PC-9 (cell line): ENCODE results near the gene FRAT2. TPM values are rescaled to one million over a fixed set of nuclear protein-coding genes. Genes with fewer than 3 reads are reported as not detected.
A peak's percentile ranks its signal among the peaks of the same experiment; 100 is the strongest.

Source experiments
- BruUV-seq: library from RNA; stranded (reverse); fragments of 400-500 nt; replicated peaks from 2 replicates; lab custom pipeline; 2021; lab: Mats Ljungman, UMichigan
- CTCF ChIA-PET: fragments of 300-600 bp; sonication (Branson Sonifier 250); formaldehyde crosslinking; loops from one replicate; lab custom pipeline; 2022; ENCODE audit warnings: antibody characterized with exemption; lab: Charles Lee
- POLR2A ChIA-PET: fragments of 300-600 bp; sonication (Branson Sonifier 250); formaldehyde crosslinking; loops from one replicate; lab custom pipeline; 2022; ENCODE audit warnings: antibody characterized with exemption; ENCODE audit not compliant: unreplicated experiment; lab: Charles Lee
- DNase-seq, 2 experiments: peaks; one replicate each; pipeline versions ENCODE4 v3.0.0 to v3.0.0-alpha.2; 2015 to 2022; ENCODE audit warnings: mixed read lengths in 1 of 2
- H2AFZ ChIP-seq: fragments of 200-600 bp; sonication (generic); 2 replicates; pipeline ENCODE4 v1.8.1; 2017; ENCODE audit warnings: antibody characterized with exemption
- H3F3A ChIP-seq: fragments of 200-600 bp; sonication (generic); 2 replicates; pipeline ENCODE4 v1.8.1; 2017; ENCODE audit warnings: antibody characterized with exemption, mild to moderate bottlenecking, low read depth; ENCODE audit not compliant: insufficient read depth
- H3K27ac ChIP-seq: fragments of 200-600 bp; sonication (generic); 2 replicates; pipeline ENCODE4 v1.6.1; 2016; ENCODE audit warnings: mixed run types
- H3K27me3 ChIP-seq: fragments of 200-600 bp; sonication (generic); 2 replicates; pipeline ENCODE4 v1.6.1; 2016; ENCODE audit warnings: low read depth, mixed run types; ENCODE audit not compliant: insufficient read depth
- H3K36me3 ChIP-seq: fragments of 200-600 bp; sonication (generic); 2 replicates; pipeline ENCODE4 v1.6.1; 2016; ENCODE audit warnings: low read depth, mixed run types
- H3K4me1 ChIP-seq: fragments of 200-600 bp; sonication (generic); replicated peaks from 2 replicates; pipeline ENCODE4 v1.6.1; 2016; ENCODE audit warnings: mixed run types; ENCODE audit not compliant: insufficient read depth
- H3K4me2 ChIP-seq: fragments of 200-600 bp; sonication (generic); 2 replicates; pipeline ENCODE4 v1.6.1; 2017; ENCODE audit warnings: mixed run types
- H3K4me3 ChIP-seq: fragments of 200-600 bp; sonication (generic); 2 replicates; pipeline ENCODE4 v1.6.1; 2016; ENCODE audit warnings: mixed run types
- H3K79me2 ChIP-seq: fragments of 200-600 bp; sonication (generic); 2 replicates; pipeline ENCODE4 v1.6.1; 2017; ENCODE audit warnings: low read depth, mixed run types
- H3K9me2 ChIP-seq: fragments of 200-600 bp; sonication (generic); 2 replicates; pipeline ENCODE4 v1.8.1; 2017; ENCODE audit warnings: mild to moderate bottlenecking; ENCODE audit not compliant: insufficient read depth
- H3K9me3 ChIP-seq: fragments of 200-600 bp; sonication (generic); 2 replicates; pipeline ENCODE4 v1.8.1; 2016; ENCODE audit warnings: low read depth; ENCODE audit not compliant: insufficient read depth
- H4K20me1 ChIP-seq: fragments of 200-600 bp; sonication (generic); 2 replicates; pipeline ENCODE4 v1.8.1; 2017; ENCODE audit not compliant: insufficient read depth
- CTCF ChIP-seq: fragments of 200-600 bp; sonication (generic); conservative IDR thresholded peaks from 2 replicates; pipeline ENCODE4 v1.6.1; 2017; ENCODE audit warnings: mixed run types, antibody characterized with exemption, mild to moderate bottlenecking, moderate library complexity
- EZH2 ChIP-seq: fragments of 200-600 bp; sonication (generic); IDR thresholded peaks from 2 replicates; pipeline ENCODE4 v1.8.0; 2017; ENCODE audit warnings: antibody characterized with exemption, low read depth
- intact Hi-C: fragments of 100-400 bp; cut with micrococcal nuclease; formaldehyde crosslinking; loops from one replicate; pipeline ENCODE4 v1.10.0; 2022; ENCODE audit not compliant: unreplicated experiment
- total RNA-seq: library from RNA; stranded (reverse); gene quantifications from 2 replicates; pipeline ENCODE4 v1.2.3, GENCODE V29; 2021

FRAT2 gene
- total RNA-seq, 1 experiment from 2014 or later: 11.0 TPM

- no peaks in the 10 kb centered on the region for H3K9me3 ChIP-seq
These were observed 15.5 kb downstream of the FRAT2 start, which contains the start of gene FRAT1 for GRCh38 chr10:97318772-97319651. FRAT1 (plus strand) TSS chr10:97319271; CDS start chr10:97319454, 183 bp downstream.

GRCh38 chr10:97314671-97315070 lies 19.9 kb downstream of the FRAT2 start:
- Histone ChIP-seq H2AFZ (no peak overlapping the region), H3K9me2 (no peaks in the 10 kb centered on the region)

More at GRCh38 chr10:97318772-97319651, 15.5 kb downstream of the FRAT2 start, which contains the start of gene FRAT1:
- Histone ChIP-seq H3K4me1 (no peaks in the 10 kb centered on the region), H4K20me1 (no peaks in the 10 kb centered on the region), H3K4me2 (peak within 1 kb of the TSS; percentile 81), H3K79me2 (no peaks in the 10 kb centered on the region), H3K27me3 (no peaks in the 10 kb centered on the region), H3K27ac (peak within 1 kb of the TSS; percentile 88), H3K4me3 (peak within 1 kb of the TSS; percentile 71), H2AFZ (peak within 1 kb of the TSS; percentile 79), H3K9me2 (no peaks in the 10 kb centered on the region), H3F3A (no peaks in the 10 kb centered on the region), H3K36me3 (no peaks in the 10 kb centered on the region)
- CTCF ChIA-PET: interaction anchor here (0.6 to 0.7 kb wide), 2 partner anchors 40 to 90 kb away, joined by 4 to 7 read pairs; no protein-coding TSS in a partner anchor
- TF ChIP-seq CTCF (no peak), EZH2 (no peak)
- DNase-seq: peak; percentile 68 to 82
- intact Hi-C loops: no loop called here
- POLR2A ChIA-PET: interaction anchor here (0.5 to 0.7 kb wide), 5 partner anchors 9 to 405 kb away, joined by 3 to 12 read pairs (median 5); no protein-coding TSS in a partner anchor
- BruUV-seq: no TSS peak

GRCh38 chr10:97312897-97313296 lies 21.6 kb downstream of the FRAT2 start:
- Histone ChIP-seq H3K4me1 (no peaks in the 10 kb centered on the region), H3K9me3 (no peaks in the 10 kb centered on the region), H3K4me3 (no peak overlapping the region), H3F3A (no peaks in the 10 kb centered on the region), H4K20me1 (no peaks in the 10 kb centered on the region), H3K79me2 (no peaks in the 10 kb centered on the region), H2AFZ (no peak overlapping the region), H3K27ac (no peak overlapping the region), H3K9me2 (no peaks in the 10 kb centered on the region), H3K27me3 (no peaks in the 10 kb centered on the region), H3K36me3 (no peaks in the 10 kb centered on the region), H3K4me2 (no peak overlapping the region)
- intact Hi-C loops: no loop called here
- CTCF ChIA-PET: no interaction called here
- no peak for DNase-seq
- BruUV-seq: no TSS peak
- TF ChIP-seq EZH2 (no peak), CTCF (no peak)
- POLR2A ChIA-PET: no interaction called here

More at GRCh38 chr10:97314671-97315070, 19.9 kb downstream of the FRAT2 start:
- no peak overlapping the region for H3K27ac ChIP-seq
- intact Hi-C loops: no loop called here
- H3K4me2 ChIP-seq: no peak overlapping the region
- no peaks in the 10 kb centered on the region for H3K27me3 ChIP-seq
- H3K9me3 ChIP-seq: no peaks in the 10 kb centered on the region
- no peak for TF ChIP-seq EZH2
- TF ChIP-seq CTCF: no peak
- H3K36me3 ChIP-seq: no peaks in the 10 kb centered on the region
- no peaks in the 10 kb centered on the region for H3K79me2 ChIP-seq
- ChIA-PET CTCF (no interaction called here), POLR2A (no interaction called here)
- no peak overlapping the region for H3K4me3 ChIP-seq
- no peaks in the 10 kb centered on the region for H3K4me1 ChIP-seq
- DNase-seq: no peak
- BruUV-seq: no TSS peak
- H3F3A ChIP-seq: no peaks in the 10 kb centered on the region
- no peaks in the 10 kb centered on the region for H4K20me1 ChIP-seq
